Stomach (tissue), 9 donors: ENCODE measurements around the gene RGS11. TPM values are rescaled to one million over a fixed set of nuclear protein-coding genes. Genes with fewer than 3 reads are reported as not detected.

ENCODE experiments used
- DNase-seq, 2 donors: peaks; one replicate each; pipeline versions ENCODE4 v3.0.0 to v3.0.0-alpha.2; 2013 to 2019
- H3K27ac ChIP-seq, 5 donors: fragments of 200-600 bp in 4 of 5; sonication (generic) in 4 of 5; one replicate each; pipeline ENCODE4 v1.5.1; 2013 to 2019; ENCODE audit warnings: mild to moderate bottlenecking in 1 of 5, moderate library complexity in 1 of 5
- H3K27me3 ChIP-seq, 3 donors: fragments of 200-600 bp; sonication (generic); one replicate each; pipeline ENCODE4 v1.5.1; 2017 to 2019; ENCODE audit warnings: mixed run types in 1 of 3
- H3K36me3 ChIP-seq, 4 donors: fragments of 200-600 bp; sonication (generic); 1 replicate in 3 of 4; 2 replicates in 1 of 4; pipeline ENCODE4 v1.5.1; 2016 to 2019
- H3K4me1 ChIP-seq, 4 donors: fragments of 200-600 bp; sonication (generic); one replicate each; pipeline ENCODE4 v1.5.1; 2016 to 2019
- H3K4me3 ChIP-seq, 4 donors: fragments of 200-600 bp; sonication (generic) in 3 of 4; one replicate each; pipeline ENCODE4 v1.5.1; 2016 to 2019; ENCODE audit warnings: mild to moderate bottlenecking in 1 of 4
- H3K9me3 ChIP-seq, 4 donors: fragments of 200-600 bp; sonication (generic); one replicate each; pipeline ENCODE4 v1.5.1; 2016 to 2019
- EP300 ChIP-seq: sonication (generic); formaldehyde crosslinking; IDR thresholded peaks from one replicate; pipeline ENCODE4 v1.6.1; 2017; ENCODE audit warnings: antibody characterized with exemption
- POLR2A ChIP-seq, 4 donors: fragments of 450-650 bp; IDR thresholded peaks; one replicate each; pipeline ENCODE4 v1.6.1; 2016; ENCODE audit warnings: antibody characterized with exemption in 4 of 4, control low read depth in 2 of 4, mild to moderate bottlenecking in 1 of 4, moderate library complexity in 1 of 4
- POLR2AphosphoS5 ChIP-seq, 3 donors: sonication (generic); formaldehyde crosslinking; IDR thresholded peaks; one replicate each; pipeline ENCODE4 v1.6.1; 2016; ENCODE audit warnings: antibody characterized with exemption in 3 of 3
- WGBS, 5 donors: extraction: QIAGEN DNeasy Blood & Tissue Kit in 3 of 5; methylation state at CpG; one replicate each; pipeline versions ENCODE4 v1.1.5 to v1.1.7; 2013 to 2018; 5-methylcytosine and 5-hydroxymethylcytosine counted together
- intact Hi-C: fragments of 100-400 bp; cut with DNase I; formaldehyde crosslinking; loops from one replicate; pipeline ENCODE4 v1.15.1; 2023; ENCODE audit warnings: low total_unique reads
- polyA plus RNA-seq, 3 donors: library from polyadenylated mRNA; stranded (reverse); fragments of 200-250 nt; gene quantifications; one replicate each; pipeline ENCODE4 v1.2.3, GENCODE V29; 2013
- total RNA-seq, 5 donors: library from RNA; depleted of rRNA; stranded (reverse); fragments of >200 nt; gene quantifications; one replicate each; pipeline versions ENCODE4 v1.1.0 to v1.2.3, GENCODE V29; 2014 to 2016
- TF ChIP-seq, protein P1 (sequence below), 7 experiments: fragments of 450-650 bp in 4 of 7; fragments of 200-600 bp in 3 of 7; sonication (generic) in 3 of 7; IDR thresholded peaks; one replicate each; pipeline ENCODE4 v1.5.1; 2016 to 2019; ENCODE audit warnings: antibody characterized with exemption in 7 of 7, control low read depth in 2 of 7, mild to moderate bottlenecking in 1 of 7
- donor health status: healthy with polysubstance abuse.
- donor health status: Bipolar disorder and iron deficiency.
- donor health status: healthy.

The RGS11 gene
- total and polyA plus RNA-seq, 8 donors, result 2.6 to 26.3 (median 9.6) TPM

DNA sequence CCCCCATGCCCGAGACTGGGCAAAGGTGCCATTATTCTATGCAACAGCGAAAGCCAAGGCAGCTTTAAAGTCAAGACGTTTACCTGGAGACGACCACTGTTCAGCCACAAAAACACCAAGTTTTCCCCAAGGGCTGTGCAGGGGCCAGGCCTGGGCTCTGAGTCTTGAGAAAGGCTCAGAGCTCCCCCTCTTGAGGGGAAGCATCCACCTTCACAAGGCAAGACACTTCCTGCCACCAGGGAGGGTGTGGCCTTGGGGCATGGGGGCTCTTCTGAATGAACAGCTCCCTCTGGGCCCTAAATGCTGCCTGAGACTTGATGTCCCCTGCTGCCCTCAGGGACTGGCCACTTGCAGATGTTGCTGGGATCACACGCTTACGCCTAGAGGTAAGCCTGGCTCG, 33.7 kb upstream of the RGS11 start:
- intact Hi-C loops, result no loop called here
- no peak for DNase-seq
- TF ChIP-seq POLR2AphosphoS5 (IDR thresholded peaks at IDR 0.05) (no peak), POLR2A (IDR thresholded peaks at IDR 0.05) (no peak), EP300 (no peak)
- TF ChIP-seq, protein P1, sequence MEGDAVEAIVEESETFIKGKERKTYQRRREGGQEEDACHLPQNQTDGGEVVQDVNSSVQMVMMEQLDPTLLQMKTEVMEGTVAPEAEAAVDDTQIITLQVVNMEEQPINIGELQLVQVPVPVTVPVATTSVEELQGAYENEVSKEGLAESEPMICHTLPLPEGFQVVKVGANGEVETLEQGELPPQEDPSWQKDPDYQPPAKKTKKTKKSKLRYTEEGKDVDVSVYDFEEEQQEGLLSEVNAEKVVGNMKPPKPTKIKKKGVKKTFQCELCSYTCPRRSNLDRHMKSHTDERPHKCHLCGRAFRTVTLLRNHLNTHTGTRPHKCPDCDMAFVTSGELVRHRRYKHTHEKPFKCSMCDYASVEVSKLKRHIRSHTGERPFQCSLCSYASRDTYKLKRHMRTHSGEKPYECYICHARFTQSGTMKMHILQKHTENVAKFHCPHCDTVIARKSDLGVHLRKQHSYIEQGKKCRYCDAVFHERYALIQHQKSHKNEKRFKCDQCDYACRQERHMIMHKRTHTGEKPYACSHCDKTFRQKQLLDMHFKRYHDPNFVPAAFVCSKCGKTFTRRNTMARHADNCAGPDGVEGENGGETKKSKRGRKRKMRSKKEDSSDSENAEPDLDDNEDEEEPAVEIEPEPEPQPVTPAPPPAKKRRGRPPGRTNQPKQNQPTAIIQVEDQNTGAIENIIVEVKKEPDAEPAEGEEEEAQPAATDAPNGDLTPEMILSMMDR (IDR thresholded peaks at IDR 0.05), result no peak
- Histone ChIP-seq H3K4me1 (no peaks in the 10 kb centered on the region), H3K4me3 (no peak overlapping the region), H3K27ac (no peak overlapping the region), H3K36me3 (peaks cover 50 to 97% (median 80%) of the 10 kb centered on the region in 4 donors), H3K9me3 (no peaks in the 10 kb centered on the region), H3K27me3 (no peaks in the 10 kb centered on the region)
- WGBS, 5 donors, result 55 to 88% (median 81%) methylated on average over 4 to 7 of the region's 7 CpGs

- Histone ChIP-seq H3K27me3 (no peaks in the 10 kb centered on the region), H3K36me3 (peaks cover 34 to 95% (median 80%) of the 10 kb centered on the region in 4 donors), H3K4me1 (no peaks in the 10 kb centered on the region), H3K4me3 (no peak overlapping the region), H3K27ac (no peak overlapping the region), H3K9me3 (no peaks in the 10 kb centered on the region)
- no peak for DNase-seq
- WGBS, 5 donors, result 87 to 92% (median 88%) methylated on average over 19 to 21 of the region's 21 CpGs
- TF ChIP-seq, protein P1 (IDR thresholded peaks at IDR 0.05), result no peak
- TF ChIP-seq POLR2AphosphoS5 (IDR thresholded peaks at IDR 0.05) (no peak), POLR2A (IDR thresholded peaks at IDR 0.05) (no peak), EP300 (no peak)
- intact Hi-C loops, result no loop called here
These were observed 32.1 kb upstream of the RGS11 start for GRCh38 chr16:307691-308312.

- DNase-seq, result no peak
- Histone ChIP-seq H3K27ac (no peak overlapping the region), H3K27me3 (no peaks in the 10 kb centered on the region), H3K36me3 (peaks cover 32 to 95% (median 81%) of the 10 kb centered on the region in 4 donors), H3K4me3 (no peak overlapping the region), H3K4me1 (no peaks in the 10 kb centered on the region), H3K9me3 (no peaks in the 10 kb centered on the region)
- intact Hi-C loops, result no loop called here
- 90 to 92% (median 91%) methylated on average over 16 to 17 of the region's 17 CpGs for WGBS, 5 donors
- TF ChIP-seq EP300 (no peak), POLR2A (IDR thresholded peaks at IDR 0.05) (no peak), POLR2AphosphoS5 (IDR thresholded peaks at IDR 0.05) (no peak)
- TF ChIP-seq, protein P1 (IDR thresholded peaks at IDR 0.05), result no peak
These were observed 31.2 kb upstream of the RGS11 start for GRCh38 chr16:306911-307370.

DNA sequence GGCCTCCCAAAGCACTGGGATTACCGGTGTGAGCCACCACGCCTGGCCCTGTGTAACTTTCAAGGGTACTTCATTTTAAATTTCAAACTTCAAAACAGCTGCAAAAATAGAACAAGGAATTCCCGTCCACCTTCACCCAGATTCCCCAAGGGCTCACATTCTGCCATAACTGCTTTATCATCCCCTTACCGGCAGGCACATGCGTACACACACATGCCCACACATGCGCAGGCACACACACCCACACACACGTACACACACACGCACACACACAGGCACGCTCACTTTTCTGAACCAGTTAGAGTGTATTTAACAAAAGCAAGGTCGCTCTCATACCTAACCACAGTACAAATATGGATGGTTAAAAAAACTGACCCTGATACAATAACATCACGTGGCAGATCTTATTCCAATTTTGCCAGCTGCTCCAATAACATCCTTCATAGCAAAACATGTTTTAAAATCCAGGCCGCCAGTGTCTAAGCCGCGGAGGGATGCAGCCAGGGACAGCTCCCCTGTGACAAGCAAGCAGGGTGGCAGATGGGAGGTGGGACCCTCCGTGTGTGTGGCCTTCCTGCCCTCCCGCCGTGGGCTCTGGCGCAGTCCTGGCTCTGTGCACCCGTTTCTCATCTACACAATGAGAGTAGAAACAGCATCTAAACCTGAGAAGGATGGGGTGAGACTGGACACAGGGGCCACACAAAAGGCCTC, 30.3 kb upstream of the RGS11 start:
- Histone ChIP-seq H3K9me3 (no peaks in the 10 kb centered on the region), H3K27me3 (no peaks in the 10 kb centered on the region), H3K27ac (no peak overlapping the region), H3K4me3 (no peak overlapping the region), H3K36me3 (peaks cover 28 to 96% (median 81%) of the 10 kb centered on the region in 4 donors), H3K4me1 (no peaks in the 10 kb centered on the region)
- 86 to 91% (median 90%) methylated on average over 19 of the region's 19 CpGs for WGBS, 5 donors
- DNase-seq, result no peak
- intact Hi-C loops, result no loop called here
- TF ChIP-seq POLR2A (IDR thresholded peaks at IDR 0.05), result no peak
- TF ChIP-seq, protein P1 (IDR thresholded peaks at IDR 0.05), result no peak
- no peak for TF ChIP-seq EP300
- no peak for TF ChIP-seq POLR2AphosphoS5 (IDR thresholded peaks at IDR 0.05)
